ENCODE data around the gene APBB2.
A peak's percentile ranks its signal among the peaks of the same experiment; 100 is the strongest.

The APBB2 gene

DNA sequence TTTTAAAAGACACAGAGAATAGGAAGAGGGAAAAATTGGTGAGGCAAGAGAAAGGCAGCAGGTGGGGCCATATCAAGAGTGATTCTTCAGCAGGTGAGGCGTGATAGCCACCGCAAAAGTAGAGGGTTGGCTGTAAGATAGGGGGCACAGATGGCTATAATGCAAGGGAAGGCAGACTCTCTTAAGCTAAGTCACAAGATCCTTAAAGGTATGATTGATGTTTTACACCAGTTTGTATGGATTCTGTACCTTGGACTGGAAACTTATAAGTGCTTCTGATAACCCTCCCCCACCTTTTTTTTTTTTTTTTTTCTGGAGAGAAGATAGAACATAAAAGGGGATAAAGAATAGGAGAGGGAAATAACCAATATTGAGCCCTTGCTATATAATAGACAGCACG, 424.6 kb downstream of the APBB2 start:
- no peak for DNase-seq

DNA sequence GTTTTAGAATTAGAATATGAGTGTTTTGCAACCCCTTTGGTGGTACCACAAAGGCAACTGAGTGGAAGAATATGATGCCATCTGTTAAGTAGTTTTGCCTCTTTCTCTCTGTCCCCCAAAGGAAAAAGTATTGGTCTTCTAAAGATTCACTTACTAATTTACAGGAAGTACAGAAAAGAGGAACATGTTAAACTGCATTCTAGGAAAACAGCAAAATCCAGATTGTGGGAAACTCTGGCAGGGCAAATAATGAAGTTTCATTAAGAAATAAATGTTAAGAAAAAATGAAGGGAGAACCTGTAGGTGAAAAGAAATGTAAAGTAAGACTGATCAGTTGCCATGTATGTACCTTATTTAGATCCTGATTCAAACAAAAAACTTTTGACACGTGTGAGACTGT, 425.3 kb downstream of the APBB2 start:
- DNase-seq = no peak

GRCh38 chr4:40788331-40788730, 426.0 kb downstream of the APBB2 start:
- no peak for DNase-seq

DNA sequence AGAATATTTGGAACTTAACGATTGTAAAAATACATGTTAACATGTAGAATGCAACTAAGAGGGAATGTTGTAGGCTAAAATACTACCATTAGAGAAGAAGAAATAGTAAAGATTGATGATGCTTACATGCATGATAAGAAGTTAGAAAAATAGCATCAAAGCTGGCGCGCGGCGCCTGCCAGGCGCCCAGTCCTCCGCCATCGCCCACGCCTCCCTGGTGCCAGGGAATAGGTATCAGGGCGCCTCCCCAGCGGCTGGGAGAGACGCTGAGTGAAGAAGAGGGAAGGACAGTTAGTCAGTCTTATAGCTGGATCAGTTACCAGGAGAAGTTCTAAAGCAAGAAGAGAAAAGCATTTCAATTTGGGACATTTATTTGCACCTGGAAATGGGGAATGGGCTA, 428.6 kb downstream of the APBB2 start:
- no peak for DNase-seq

- DNase-seq = no peak
These were observed 431.5 kb downstream of the APBB2 start for GRCh38 chr4:40782876-40783275.

GRCh38 chr4:40778090-40778489, 436.3 kb downstream of the APBB2 start:
- no peak for DNase-seq

DNA sequence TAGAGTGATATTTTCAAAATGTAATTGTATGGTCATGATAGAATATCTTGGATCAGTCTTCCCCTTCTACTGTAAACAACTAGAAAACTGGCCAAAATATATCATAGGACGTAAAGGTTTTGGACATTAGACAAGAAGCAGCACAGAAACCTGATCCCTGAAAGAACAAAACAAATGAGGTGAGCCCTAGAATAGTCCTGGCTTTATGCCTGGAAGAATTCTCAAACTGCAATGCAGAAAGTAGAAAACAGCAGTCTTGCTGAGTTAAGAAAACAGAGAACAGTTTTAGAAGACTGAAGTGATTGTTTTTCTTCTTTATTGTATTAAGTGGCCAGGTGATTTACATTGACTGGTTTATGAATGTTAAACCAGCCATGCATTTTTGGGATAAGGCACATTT, 445.1 kb downstream of the APBB2 start:
- DNase-seq = no peak

- peak in 1 of 5 donors; percentile 91 for DNase-seq
These were observed 451.1 kb downstream of the APBB2 start for GRCh38 chr4:40763228-40763716.

Measured in T-helper 1 cell (primary cell).